Esophagus muscularis mucosa (tissue), 3 donors: ENCODE measurements around the gene SSBP2.

ENCODE experiments used
- POLR2AphosphoS5 ChIP-seq, 2 donors: sonication (generic); formaldehyde crosslinking; IDR thresholded peaks; one replicate each; pipeline ENCODE4 v1.6.1; 2017; ENCODE audit warnings: antibody characterized with exemption in 2 of 2
- TF ChIP-seq, protein P1 (sequence below), 3 experiments: fragments of 200-600 bp in 2 of 3; fragments of 450-650 bp in 1 of 3; sonication (generic) in 2 of 3; IDR thresholded peaks; one replicate each; pipeline ENCODE4 v1.5.1; 2017 to 2019; ENCODE audit warnings: antibody characterized with exemption in 3 of 3, mild to moderate bottlenecking in 2 of 3, moderate library complexity in 1 of 3

DNA sequence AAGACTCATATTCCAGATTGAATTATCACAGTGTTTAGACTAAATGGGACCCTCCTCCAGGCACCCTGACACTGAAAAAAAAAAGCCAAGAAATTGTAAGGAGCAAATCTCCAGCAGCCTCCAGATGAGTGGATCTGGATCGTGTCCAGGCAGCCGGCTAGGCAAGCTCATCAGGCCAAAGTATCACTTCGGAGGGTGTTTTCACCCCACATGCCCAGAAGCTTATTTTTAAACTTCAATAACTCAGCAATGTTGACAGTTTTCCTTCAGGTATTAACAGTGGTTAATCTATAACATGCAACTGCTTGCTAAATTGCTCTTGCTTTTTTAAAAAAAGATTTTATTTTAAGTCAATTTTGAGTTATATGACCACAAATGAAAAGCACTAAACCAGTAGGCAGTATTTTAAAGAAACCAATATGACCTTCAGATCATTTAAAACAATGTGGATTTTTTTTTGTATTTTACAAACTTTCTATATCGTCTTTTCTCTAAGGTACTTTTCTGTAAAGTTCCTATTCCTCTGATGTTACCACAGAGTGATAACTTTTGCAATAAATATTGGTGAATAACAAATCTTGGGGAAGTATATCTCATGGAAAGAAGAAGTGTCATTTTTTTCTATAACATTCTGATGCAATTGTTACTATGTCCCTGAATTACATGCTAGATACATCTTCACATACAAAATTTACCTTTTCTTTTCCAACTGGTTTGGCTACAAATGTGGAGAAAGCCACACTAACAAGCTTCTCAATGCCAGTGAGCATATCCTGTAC is 387.6 kb downstream of the SSBP2 start:
- TF ChIP-seq, protein P1, sequence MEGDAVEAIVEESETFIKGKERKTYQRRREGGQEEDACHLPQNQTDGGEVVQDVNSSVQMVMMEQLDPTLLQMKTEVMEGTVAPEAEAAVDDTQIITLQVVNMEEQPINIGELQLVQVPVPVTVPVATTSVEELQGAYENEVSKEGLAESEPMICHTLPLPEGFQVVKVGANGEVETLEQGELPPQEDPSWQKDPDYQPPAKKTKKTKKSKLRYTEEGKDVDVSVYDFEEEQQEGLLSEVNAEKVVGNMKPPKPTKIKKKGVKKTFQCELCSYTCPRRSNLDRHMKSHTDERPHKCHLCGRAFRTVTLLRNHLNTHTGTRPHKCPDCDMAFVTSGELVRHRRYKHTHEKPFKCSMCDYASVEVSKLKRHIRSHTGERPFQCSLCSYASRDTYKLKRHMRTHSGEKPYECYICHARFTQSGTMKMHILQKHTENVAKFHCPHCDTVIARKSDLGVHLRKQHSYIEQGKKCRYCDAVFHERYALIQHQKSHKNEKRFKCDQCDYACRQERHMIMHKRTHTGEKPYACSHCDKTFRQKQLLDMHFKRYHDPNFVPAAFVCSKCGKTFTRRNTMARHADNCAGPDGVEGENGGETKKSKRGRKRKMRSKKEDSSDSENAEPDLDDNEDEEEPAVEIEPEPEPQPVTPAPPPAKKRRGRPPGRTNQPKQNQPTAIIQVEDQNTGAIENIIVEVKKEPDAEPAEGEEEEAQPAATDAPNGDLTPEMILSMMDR (IDR thresholded peaks at IDR 0.05): no peak
- TF ChIP-seq POLR2AphosphoS5 (IDR thresholded peaks at IDR 0.05): no peak
